Adrenal gland (tissue), 5 donors: Measurements from ENCODE around the gene NXPH1.

Source experiments
- POLR2A ChIP-seq, 2 donors: fragments of 450-650 bp; IDR thresholded peaks; one replicate each; pipeline ENCODE4 v1.6.1; 2017; ENCODE audit warnings: antibody characterized with exemption in 2 of 2, mild to moderate bottlenecking in 2 of 2, moderate library complexity in 1 of 2
- TF ChIP-seq, protein P1 (sequence below), 6 experiments: fragments of 450-650 bp in 4 of 6; fragments of 200-600 bp in 2 of 6; sonication (generic) in 1 of 6; IDR thresholded peaks; 1 replicate in 5 of 6; 2 replicates in 1 of 6; pipeline versions ENCODE4 v1.5.1 to v1.8.0; 2016 to 2021; ENCODE audit warnings: antibody characterized with exemption in 6 of 6, mild to moderate bottlenecking in 2 of 6, moderate library complexity in 1 of 6
- donor health status: DM: no; HTN: no; CAD: no.

DNA sequence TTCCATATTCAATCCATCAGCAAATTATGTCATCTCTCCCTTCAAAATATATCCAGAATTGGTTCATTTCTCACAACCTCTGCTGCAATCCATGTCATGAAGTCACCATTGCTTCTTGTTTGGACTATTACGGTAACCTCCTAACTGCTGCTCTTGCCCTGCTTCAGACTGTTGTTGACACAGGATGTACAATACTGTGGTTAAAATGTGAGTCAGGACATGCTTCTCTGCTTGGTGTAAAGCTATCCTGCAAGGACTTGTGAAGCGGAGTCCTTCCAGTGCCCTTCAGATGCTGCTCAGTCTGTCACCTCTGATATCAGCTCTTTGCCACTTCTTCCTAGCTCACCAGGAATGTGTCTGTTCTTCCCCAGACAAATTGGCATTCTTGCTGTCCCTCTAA, 10.4 kb upstream of the NXPH1 start:
- no peak for TF ChIP-seq POLR2A (IDR thresholded peaks at IDR 0.05)
- TF ChIP-seq, protein P1, sequence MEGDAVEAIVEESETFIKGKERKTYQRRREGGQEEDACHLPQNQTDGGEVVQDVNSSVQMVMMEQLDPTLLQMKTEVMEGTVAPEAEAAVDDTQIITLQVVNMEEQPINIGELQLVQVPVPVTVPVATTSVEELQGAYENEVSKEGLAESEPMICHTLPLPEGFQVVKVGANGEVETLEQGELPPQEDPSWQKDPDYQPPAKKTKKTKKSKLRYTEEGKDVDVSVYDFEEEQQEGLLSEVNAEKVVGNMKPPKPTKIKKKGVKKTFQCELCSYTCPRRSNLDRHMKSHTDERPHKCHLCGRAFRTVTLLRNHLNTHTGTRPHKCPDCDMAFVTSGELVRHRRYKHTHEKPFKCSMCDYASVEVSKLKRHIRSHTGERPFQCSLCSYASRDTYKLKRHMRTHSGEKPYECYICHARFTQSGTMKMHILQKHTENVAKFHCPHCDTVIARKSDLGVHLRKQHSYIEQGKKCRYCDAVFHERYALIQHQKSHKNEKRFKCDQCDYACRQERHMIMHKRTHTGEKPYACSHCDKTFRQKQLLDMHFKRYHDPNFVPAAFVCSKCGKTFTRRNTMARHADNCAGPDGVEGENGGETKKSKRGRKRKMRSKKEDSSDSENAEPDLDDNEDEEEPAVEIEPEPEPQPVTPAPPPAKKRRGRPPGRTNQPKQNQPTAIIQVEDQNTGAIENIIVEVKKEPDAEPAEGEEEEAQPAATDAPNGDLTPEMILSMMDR (IDR thresholded peaks at IDR 0.05) = no peak
